HL-60 (cell line): ENCODE data around the gene KLHL22.

Experiments used
- GABPA ChIP-seq: IDR thresholded peaks from 2 replicates; pipeline ENCODE4 v1.6.1; 2012; ENCODE audit warnings: low read depth
- POLR2AphosphoS5 ChIP-seq: IDR thresholded peaks from 2 replicates; pipeline ENCODE4 v1.6.1; 2012; ENCODE audit warnings: low read depth
- SPI1 ChIP-seq: IDR thresholded peaks from 2 replicates; pipeline ENCODE4 v1.6.1; 2012; ENCODE audit warnings: low read depth, mild to moderate bottlenecking, borderline replicate concordance
- TF ChIP-seq, protein P1 (sequence below): IDR thresholded peaks from one replicate; pipeline ENCODE4 v1.5.1; 2011; ENCODE audit warnings: low read length, control low read depth, inconsistent platforms; ENCODE audit not compliant: insufficient read depth
- TF ChIP-seq, protein P2 (sequence below): IDR thresholded peaks from 2 replicates; pipeline ENCODE4 v1.6.1; 2012; ENCODE audit warnings: low read depth; ENCODE audit not compliant: insufficient replicate concordance

DNA sequence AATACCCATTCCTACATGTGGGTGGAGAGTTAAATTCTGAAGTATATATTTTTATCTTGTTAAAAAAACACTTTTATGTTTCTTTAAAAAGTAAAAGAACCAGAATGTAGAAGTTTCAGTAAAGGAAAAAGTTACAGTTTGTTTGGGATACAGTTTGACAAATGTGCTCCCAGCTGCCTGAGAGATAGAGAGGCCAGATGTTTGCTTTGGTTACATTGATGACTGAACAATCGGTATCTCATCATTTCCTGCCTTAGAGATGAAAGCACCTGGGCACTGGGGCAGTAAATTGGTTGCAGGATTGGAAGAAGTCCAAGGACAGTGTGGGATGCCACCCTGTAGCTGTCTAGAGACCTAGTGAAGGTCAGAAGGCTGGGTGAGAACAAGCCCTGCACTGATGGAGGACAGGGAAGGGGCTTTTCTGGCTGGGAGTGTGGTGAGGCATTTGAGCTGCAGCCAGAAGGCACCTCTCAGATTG is 28.4 kb upstream of the KLHL22 start:
- TF ChIP-seq, protein P1, sequence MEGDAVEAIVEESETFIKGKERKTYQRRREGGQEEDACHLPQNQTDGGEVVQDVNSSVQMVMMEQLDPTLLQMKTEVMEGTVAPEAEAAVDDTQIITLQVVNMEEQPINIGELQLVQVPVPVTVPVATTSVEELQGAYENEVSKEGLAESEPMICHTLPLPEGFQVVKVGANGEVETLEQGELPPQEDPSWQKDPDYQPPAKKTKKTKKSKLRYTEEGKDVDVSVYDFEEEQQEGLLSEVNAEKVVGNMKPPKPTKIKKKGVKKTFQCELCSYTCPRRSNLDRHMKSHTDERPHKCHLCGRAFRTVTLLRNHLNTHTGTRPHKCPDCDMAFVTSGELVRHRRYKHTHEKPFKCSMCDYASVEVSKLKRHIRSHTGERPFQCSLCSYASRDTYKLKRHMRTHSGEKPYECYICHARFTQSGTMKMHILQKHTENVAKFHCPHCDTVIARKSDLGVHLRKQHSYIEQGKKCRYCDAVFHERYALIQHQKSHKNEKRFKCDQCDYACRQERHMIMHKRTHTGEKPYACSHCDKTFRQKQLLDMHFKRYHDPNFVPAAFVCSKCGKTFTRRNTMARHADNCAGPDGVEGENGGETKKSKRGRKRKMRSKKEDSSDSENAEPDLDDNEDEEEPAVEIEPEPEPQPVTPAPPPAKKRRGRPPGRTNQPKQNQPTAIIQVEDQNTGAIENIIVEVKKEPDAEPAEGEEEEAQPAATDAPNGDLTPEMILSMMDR: no peak
- TF ChIP-seq POLR2AphosphoS5 (no peak), GABPA (no peak), SPI1 (no peak)
- TF ChIP-seq, protein P2, sequence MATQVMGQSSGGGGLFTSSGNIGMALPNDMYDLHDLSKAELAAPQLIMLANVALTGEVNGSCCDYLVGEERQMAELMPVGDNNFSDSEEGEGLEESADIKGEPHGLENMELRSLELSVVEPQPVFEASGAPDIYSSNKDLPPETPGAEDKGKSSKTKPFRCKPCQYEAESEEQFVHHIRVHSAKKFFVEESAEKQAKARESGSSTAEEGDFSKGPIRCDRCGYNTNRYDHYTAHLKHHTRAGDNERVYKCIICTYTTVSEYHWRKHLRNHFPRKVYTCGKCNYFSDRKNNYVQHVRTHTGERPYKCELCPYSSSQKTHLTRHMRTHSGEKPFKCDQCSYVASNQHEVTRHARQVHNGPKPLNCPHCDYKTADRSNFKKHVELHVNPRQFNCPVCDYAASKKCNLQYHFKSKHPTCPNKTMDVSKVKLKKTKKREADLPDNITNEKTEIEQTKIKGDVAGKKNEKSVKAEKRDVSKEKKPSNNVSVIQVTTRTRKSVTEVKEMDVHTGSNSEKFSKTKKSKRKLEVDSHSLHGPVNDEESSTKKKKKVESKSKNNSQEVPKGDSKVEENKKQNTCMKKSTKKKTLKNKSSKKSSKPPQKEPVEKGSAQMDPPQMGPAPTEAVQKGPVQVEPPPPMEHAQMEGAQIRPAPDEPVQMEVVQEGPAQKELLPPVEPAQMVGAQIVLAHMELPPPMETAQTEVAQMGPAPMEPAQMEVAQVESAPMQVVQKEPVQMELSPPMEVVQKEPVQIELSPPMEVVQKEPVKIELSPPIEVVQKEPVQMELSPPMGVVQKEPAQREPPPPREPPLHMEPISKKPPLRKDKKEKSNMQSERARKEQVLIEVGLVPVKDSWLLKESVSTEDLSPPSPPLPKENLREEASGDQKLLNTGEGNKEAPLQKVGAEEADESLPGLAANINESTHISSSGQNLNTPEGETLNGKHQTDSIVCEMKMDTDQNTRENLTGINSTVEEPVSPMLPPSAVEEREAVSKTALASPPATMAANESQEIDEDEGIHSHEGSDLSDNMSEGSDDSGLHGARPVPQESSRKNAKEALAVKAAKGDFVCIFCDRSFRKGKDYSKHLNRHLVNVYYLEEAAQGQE: no peak
